H1 (cell line): ENCODE measurements around the gene CDH22. TPM values are rescaled to one million over a fixed set of nuclear protein-coding genes. Genes with fewer than 3 reads are reported as not detected.

Experiments used
- CTCF ChIA-PET: fragments of 300-600 bp; sonication (Branson Sonifier 250); formaldehyde crosslinking; loops from one replicate; lab custom pipeline; 2021; ENCODE audit not compliant: partially characterized antibody; lab: Charles Lee
- POLR2A ChIA-PET: fragments of 300-600 bp; sonication (Branson Sonifier 250); formaldehyde crosslinking; loops from one replicate; lab custom pipeline; 2021; ENCODE audit warnings: inconsistent platforms; ENCODE audit not compliant: partially characterized antibody; lab: Charles Lee
- DNase-seq, 2 experiments: peaks; one replicate each; pipeline versions ENCODE4 v3.0.0 to v3.0.0-alpha.2; 2010 to 2022; ENCODE audit warnings: low spot score in 2 of 2, low read depth in 1 of 2, mixed read lengths in 1 of 2
- FAIRE-seq: peaks from 2 replicates; lab custom pipeline; 2011; peaks lifted over from hg19 to GRCh38; lab: Jason Lieb, UNC
- H2AFZ ChIP-seq: 2 replicates; pipeline ENCODE4 v1.8.1; 2012; ENCODE audit warnings: low read length, inconsistent platforms
- H2AK5ac ChIP-seq: 2 replicates; pipeline ENCODE4 v1.6.1; 2013; ENCODE audit warnings: low read depth, low read length
- H2BK120ac ChIP-seq: replicated peaks from 2 replicates; pipeline ENCODE3; 2013; ENCODE audit warnings: low read depth, low read length, inconsistent platforms
- H2BK12ac ChIP-seq: 2 replicates; pipeline ENCODE4 v1.6.1; 2013; ENCODE audit warnings: low read depth, low read length
- H2BK15ac ChIP-seq: 2 replicates; pipeline ENCODE4 v1.6.1; 2013; ENCODE audit warnings: low read length
- H2BK20ac ChIP-seq: 2 replicates; pipeline ENCODE4 v1.6.1; 2013; ENCODE audit warnings: low read length
- H2BK5ac ChIP-seq: 2 replicates; pipeline ENCODE4 v1.6.1; 2013; ENCODE audit warnings: low read depth, low read length
- H3K14ac ChIP-seq: 2 replicates; pipeline ENCODE4 v1.6.1; 2013; ENCODE audit warnings: inconsistent platforms; ENCODE audit not compliant: insufficient read length
- H3K18ac ChIP-seq: 2 replicates; pipeline ENCODE4 v1.6.1; 2013; ENCODE audit warnings: low read length; ENCODE audit errors: extremely low read depth
- H3K23ac ChIP-seq: 2 replicates; pipeline ENCODE4 v1.6.1; 2013; ENCODE audit warnings: inconsistent platforms; ENCODE audit not compliant: insufficient read length
- H3K23me2 ChIP-seq: 2 replicates; pipeline ENCODE4 v1.6.1; 2013; ENCODE audit warnings: low read depth, low read length
- H3K27ac ChIP-seq: 2 replicates; pipeline ENCODE4 v1.6.1; 2011; ENCODE audit warnings: low read depth, low read length, inconsistent platforms
- H3K27me3 ChIP-seq, 4 experiments: replicated peaks in 1 of 4; 1 replicate in 1 of 4; 2 replicates in 3 of 4; pipeline versions ENCODE4 v1.6.1 to v1.8.1; 2011 to 2013; ENCODE audit warnings: low read length in 3 of 4, mild to moderate bottlenecking in 3 of 4, inconsistent platforms in 2 of 4, mixed read lengths in 2 of 4, moderate library complexity in 1 of 4; ENCODE audit not compliant: control insufficient read depth in 3 of 4, insufficient read depth in 3 of 4; ENCODE audit errors: extremely low read depth in 1 of 4
- H3K36me3 ChIP-seq, 4 experiments: 2 replicates each; pipeline versions ENCODE4 v1.6.1 to v1.8.1; 2011 to 2013; ENCODE audit warnings: mild to moderate bottlenecking in 4 of 4, low read length in 3 of 4, moderate library complexity in 2 of 4, control low read depth in 1 of 4, inconsistent platforms in 1 of 4; ENCODE audit not compliant: insufficient read depth in 4 of 4, control insufficient read depth in 2 of 4
- H3K4ac ChIP-seq: replicated peaks from 2 replicates; pipeline ENCODE3; 2013; ENCODE audit warnings: low read length, low read depth, mixed read lengths, inconsistent platforms; ENCODE audit not compliant: insufficient read length
- H3K4me1 ChIP-seq, 4 experiments: replicated peaks in 1 of 4; 1 replicate in 1 of 4; 2 replicates in 3 of 4; pipeline versions ENCODE4 v1.6.1 to v1.8.1; 2011 to 2013; ENCODE audit warnings: low read length in 3 of 4, inconsistent platforms in 2 of 4, mixed read lengths in 1 of 4; ENCODE audit not compliant: insufficient read depth in 4 of 4, control insufficient read depth in 3 of 4
- H3K4me2 ChIP-seq, 2 experiments: 2 replicates each; pipeline versions ENCODE4 v1.6.1 to v1.8.1; 2011 to 2013; ENCODE audit warnings: low read depth in 2 of 2, low read length in 2 of 2, control low read depth in 1 of 2, inconsistent platforms in 1 of 2, mild to moderate bottlenecking in 1 of 2; ENCODE audit not compliant: insufficient read depth in 1 of 2
- H3K4me3 ChIP-seq, 4 experiments: fragments of 200-600, 300-600 bp in 1 of 4; sonication (generic), shearing (Covaris generic), sonication (Bioruptor Twin) in 1 of 4; 2 replicates each; pipeline versions ENCODE4 v1.5.1 to v1.8.1; 2011 to 2016; ENCODE audit warnings: low read length in 4 of 4, low read depth in 3 of 4, control low read depth in 2 of 4, inconsistent platforms in 2 of 4, mild to moderate bottlenecking in 2 of 4, mixed read lengths in 1 of 4, moderate library complexity in 1 of 4; ENCODE audit not compliant: insufficient read depth in 2 of 4; ENCODE audit errors: extremely low read depth in 1 of 4
- H3K56ac ChIP-seq: replicated peaks from 2 replicates; pipeline ENCODE3; 2013; ENCODE audit warnings: low read depth, mild to moderate bottlenecking, mixed read lengths, low read length, inconsistent platforms; ENCODE audit not compliant: insufficient read length
- H3K79me1 ChIP-seq: 2 replicates; pipeline ENCODE4 v1.6.1; 2013; ENCODE audit warnings: low read depth, low read length, control low read depth
- H3K79me2 ChIP-seq, 2 experiments: 2 replicates each; pipeline versions ENCODE4 v1.6.1 to v1.8.1; 2012 to 2013; ENCODE audit warnings: low read length in 2 of 2, mild to moderate bottlenecking in 2 of 2, inconsistent platforms in 1 of 2; ENCODE audit not compliant: insufficient read depth in 2 of 2, control insufficient read depth in 1 of 2
- H3K9ac ChIP-seq, 4 experiments: replicated peaks in 1 of 4; 1 replicate in 1 of 4; 2 replicates in 3 of 4; pipeline versions ENCODE4 v1.6.1 to v1.8.1; 2011 to 2013; ENCODE audit warnings: low read depth in 3 of 4, low read length in 3 of 4, control low read depth in 2 of 4, mild to moderate bottlenecking in 2 of 4, moderate library complexity in 2 of 4, inconsistent platforms in 1 of 4; ENCODE audit errors: extremely low read depth in 1 of 4
- H3K9me3 ChIP-seq, 2 experiments: 2 replicates each; pipeline versions ENCODE4 v1.6.1 to v1.8.1; 2012 to 2013; ENCODE audit warnings: mild to moderate bottlenecking in 2 of 2, moderate library complexity in 2 of 2, control low read depth in 1 of 2, inconsistent platforms in 1 of 2, low read depth in 1 of 2, low read length in 1 of 2, mixed read lengths in 1 of 2; ENCODE audit not compliant: insufficient read depth in 2 of 2
- H4K20me1 ChIP-seq, 2 experiments: replicated peaks in 1 of 2; 2 replicates each; pipeline versions ENCODE3 to v1.8.1; 2011 to 2013; ENCODE audit warnings: inconsistent platforms in 2 of 2, low read length in 2 of 2, mild to moderate bottlenecking in 1 of 2; ENCODE audit not compliant: insufficient read depth in 2 of 2, control insufficient read depth in 1 of 2
- H4K5ac ChIP-seq: 2 replicates; pipeline ENCODE4 v1.6.1; 2013; ENCODE audit warnings: low read length, low read depth, mixed read lengths, inconsistent platforms; ENCODE audit not compliant: insufficient read length
- H4K8ac ChIP-seq: 2 replicates; pipeline ENCODE4 v1.8.0; 2013; ENCODE audit warnings: mild to moderate bottlenecking, moderate library complexity, low read length, inconsistent platforms; ENCODE audit not compliant: insufficient read depth; ENCODE audit errors: extremely low read depth
- H4K91ac ChIP-seq: replicated peaks from 2 replicates; pipeline ENCODE3; 2013; ENCODE audit warnings: low read length, mixed read lengths, inconsistent platforms; ENCODE audit not compliant: insufficient read length
- RFX5 ChIP-seq: IDR thresholded peaks from 2 replicates; pipeline ENCODE4 v1.6.1; 2011; ENCODE audit warnings: low read depth, low read length, improper control_type of control experiment, borderline replicate concordance
- SIN3A ChIP-seq, 2 experiments: IDR thresholded peaks in 1 of 2; conservative IDR thresholded peaks in 1 of 2; 2 replicates each; pipeline ENCODE4 v1.6.1; 2011 to 2012; ENCODE audit warnings: low read length in 2 of 2, improper control_type of control experiment in 1 of 2, low read depth in 1 of 2, mild to moderate bottlenecking in 1 of 2
- TAF7 ChIP-seq: optimal IDR thresholded peaks from 2 replicates; pipeline ENCODE3; 2011; ENCODE audit warnings: low read depth, mild to moderate bottlenecking, inconsistent platforms, low read length, moderate library complexity, borderline replicate concordance
- ZNF274 ChIP-seq: IDR thresholded peaks from 2 replicates; pipeline ENCODE4 v1.7.0; 2012; ENCODE audit warnings: low read length, borderline replicate concordance; ENCODE audit errors: extremely low read depth
- WGBS, 2 experiments: shearing (Covaris generic) in 1 of 2; methylation state at CpG; one replicate each; pipeline versions ENCODE4 v1.1.6 to v1.1.7; 2013 to 2015; ENCODE audit warnings: low lambda C conversion rate in 2 of 2, mixed read lengths in 2 of 2, inconsistent platforms in 1 of 2, low coverage in 1 of 2, missing lambda C conversion rate in 1 of 2; ENCODE audit not compliant: insufficient replicate concordance in 2 of 2, insufficient coverage in 1 of 2, insufficient read length in 1 of 2; ENCODE audit errors: extremely low coverage in 1 of 2, missing lambda C conversion rate in 1 of 2; 5-methylcytosine and 5-hydroxymethylcytosine counted together
- polyA plus RNA-seq, 7 experiments: library from polyadenylated mRNA; depleted of rRNA in 3 of 7; stranded (reverse) in 5 of 7; unstranded in 2 of 7; fragments of >200 nt in 5 of 7; fragments of 200-250 nt in 2 of 7; gene quantifications; 1 replicate in 5 of 7; 2 replicates in 1 of 7; 4 replicates in 1 of 7; pipeline versions ENCODE4 v1.2.1 to v1.2.3, GENCODE V29; 2011 to 2013; ENCODE audit warnings: missing spikeins in 2 of 7, mixed read lengths in 2 of 7
- total RNA-seq: library from RNA; stranded (reverse); fragmentation: NEBNext Ultra II Directional; extraction: Animal tissue kit (Norgen Biotek cat#: 25700); gene quantifications from 2 replicates; pipeline ENCODE4 v1.2.1, GENCODE V29; 2021

The CDH22 gene
- total and polyA plus RNA-seq, 2 of the 8 experiments (the other 6 are each of a cell fraction or from before 2014, with no cell fraction given) = 0.35 to 0.39 TPM

- H3K36me3 ChIP-seq = peaks cover 0 to 4% (median 0%) of the 10 kb centered on the region in 4 experiments; a peak in 1 of 8 replicates
- H3K79me1 ChIP-seq = no peaks in the 10 kb centered on the region
- no peak overlapping the region for H3K4ac ChIP-seq
- H4K20me1 ChIP-seq = peaks cover 2 to 9% of the 10 kb centered on the region in 2 experiments
- 16% methylated on average over 5 of the region's 5 CpGs; no CpG with 5 or more reads in 1 of the 2 experiments for WGBS, 2 experiments
- H2BK20ac ChIP-seq = 0 out of 2 replicates have a peak overlapping the region, but pooled peaks have one; percentile 48
- CTCF ChIA-PET = interaction anchor here (0.6 to 6.6 kb wide), 13 partner anchors 9 to 297 kb away, joined by 3 to 63 read pairs (median 3); no protein-coding TSS in a partner anchor
- no peak overlapping the region for H3K18ac ChIP-seq
- no peak overlapping the region for H2AK5ac ChIP-seq
- H3K4me3 ChIP-seq = peak overlapping the region; percentile 37 to 80 (median 44); a peak in 5 of 8 replicates
- no peak overlapping the region for H3K27ac ChIP-seq
- no peak overlapping the region for H3K23ac ChIP-seq
- H4K8ac ChIP-seq = no peak overlapping the region
- peaks cover 0 to 7% (median 5%) of the 10 kb centered on the region in 4 experiments; a peak in 5 of 7 replicates for H3K4me1 ChIP-seq
- peaks cover 14% of the 10 kb centered on the region; the same call in 1 of the 2 replicates for H3K23me2 ChIP-seq
- no peak overlapping the region for H3K56ac ChIP-seq
- no peaks in the 10 kb centered on the region for H3K9me3 ChIP-seq
- no peaks in the 10 kb centered on the region for H3K79me2 ChIP-seq
- H2AFZ ChIP-seq = no peak overlapping the region
- TF ChIP-seq ZNF274 (no peak), SIN3A (conservative IDR thresholded peaks at IDR 0.05 in 1 of 2, IDR thresholded peaks at IDR 0.05 in 1 of 2; ENCODE audit: low read depth in 1 of 2, low read length in 2 of 2) (0 out of 4 replicates have a peak, but pooled peaks of 1 of the 2 experiments have one; percentile 2), TAF7 (no peak), RFX5 (no peak)
- POLR2A ChIA-PET = interaction anchor here (1.0 to 1.6 kb wide), 4 partner anchors 9 to 37 kb away, joined by 3 to 5 read pairs (median 4); no protein-coding TSS in a partner anchor
- H4K91ac ChIP-seq = no peak overlapping the region
- no peak overlapping the region for H3K14ac ChIP-seq
- H2BK5ac ChIP-seq = no peak overlapping the region
- FAIRE-seq = no peak
- H3K4me2 ChIP-seq = peak overlapping the region; percentile 68 to 91
- no peak overlapping the region for H3K9ac ChIP-seq
- no peak overlapping the region for H4K5ac ChIP-seq
- peaks cover 43 to 80% (median 70%) of the 10 kb centered on the region in 4 experiments for H3K27me3 ChIP-seq
- peak overlapping the region; percentile 6; the same call in 1 of the 2 replicates for H2BK12ac ChIP-seq
- no peak for DNase-seq
- no peak overlapping the region for H2BK120ac ChIP-seq
- H2BK15ac ChIP-seq = no peak overlapping the region
Measured at GRCh38 chr20:46311719-46312074, 3.4 kb upstream of the CDH22 start.
